Measurements from ENCODE around the gene RASGRF1.

Gene RASGRF1

GRCh38 chr15:78931439-78932257, 158.9 kb downstream of the RASGRF1 start:
- Histone ChIP-seq H3K4me3 (ENCODE audit: insufficient read depth in 1 of 2, low read depth in 1 of 2, low read length in 2 of 2) (no peak overlapping the region), H2BK12ac (ENCODE audit: low read length in 2 of 2) (no peak overlapping the region), H3K79me1 (replicated peaks; ENCODE audit: low read length, poor library complexity, severe bottlenecking) (no peaks in the 10 kb centered on the region), H3K14ac (ENCODE audit: low read length in 2 of 2) (no peak overlapping the region), H2AK5ac (ENCODE audit: low read length, severe bottlenecking) (no peak overlapping the region), H4K8ac (ENCODE audit: low read length) (no peak overlapping the region), H3K4me1 (ENCODE audit: control insufficient read depth, insufficient read depth, low read depth, low read length) (peaks cover 7% of the 10 kb centered on the region), H3K18ac (ENCODE audit: low read depth in 1 of 2, low read length in 2 of 2) (no peak overlapping the region), H2BK5ac (ENCODE audit: low read depth, low read length, poor library complexity, severe bottlenecking) (no peak overlapping the region), H3K4me2 (ENCODE audit: low read length, poor library complexity, severe bottlenecking) (no peak overlapping the region), H2AFZ (ENCODE audit: low read depth, low read length) (no peak overlapping the region), H3K36me3 (ENCODE audit: control insufficient read depth in 1 of 2, insufficient read depth in 2 of 2, low read depth in 1 of 2, low read length in 2 of 2) (peaks cover 13 to 14% of the 10 kb centered on the region in 2 experiments), H3K27ac (ENCODE audit: low read length, poor library complexity, severe bottlenecking) (no peak overlapping the region), H3K27me3 (ENCODE audit: control insufficient read depth in 1 of 2, insufficient read depth in 1 of 2, low read length in 2 of 2) (peaks cover 0 to 16% of the 10 kb centered on the region in 2 experiments), H3K23ac (ENCODE audit: low read length in 2 of 2) (no peak overlapping the region), H3K9me3 (ENCODE audit: control insufficient read depth, low read length) (no peaks in the 10 kb centered on the region), H2BK120ac (ENCODE audit: low read depth, low read length) (no peak overlapping the region), H2BK15ac (ENCODE audit: low read depth, poor library complexity, severe bottlenecking) (no peak overlapping the region), H3K4ac (ENCODE audit: low read depth in 1 of 2, low read length in 2 of 2) (no peak overlapping the region), H4K91ac (ENCODE audit: low read length) (no peak overlapping the region), H3K9ac (ENCODE audit: low read length) (no peak overlapping the region)
- 93% methylated on average over 20 of the region's 21 CpGs for WGBS
- no peak for DNase-seq

DNA sequence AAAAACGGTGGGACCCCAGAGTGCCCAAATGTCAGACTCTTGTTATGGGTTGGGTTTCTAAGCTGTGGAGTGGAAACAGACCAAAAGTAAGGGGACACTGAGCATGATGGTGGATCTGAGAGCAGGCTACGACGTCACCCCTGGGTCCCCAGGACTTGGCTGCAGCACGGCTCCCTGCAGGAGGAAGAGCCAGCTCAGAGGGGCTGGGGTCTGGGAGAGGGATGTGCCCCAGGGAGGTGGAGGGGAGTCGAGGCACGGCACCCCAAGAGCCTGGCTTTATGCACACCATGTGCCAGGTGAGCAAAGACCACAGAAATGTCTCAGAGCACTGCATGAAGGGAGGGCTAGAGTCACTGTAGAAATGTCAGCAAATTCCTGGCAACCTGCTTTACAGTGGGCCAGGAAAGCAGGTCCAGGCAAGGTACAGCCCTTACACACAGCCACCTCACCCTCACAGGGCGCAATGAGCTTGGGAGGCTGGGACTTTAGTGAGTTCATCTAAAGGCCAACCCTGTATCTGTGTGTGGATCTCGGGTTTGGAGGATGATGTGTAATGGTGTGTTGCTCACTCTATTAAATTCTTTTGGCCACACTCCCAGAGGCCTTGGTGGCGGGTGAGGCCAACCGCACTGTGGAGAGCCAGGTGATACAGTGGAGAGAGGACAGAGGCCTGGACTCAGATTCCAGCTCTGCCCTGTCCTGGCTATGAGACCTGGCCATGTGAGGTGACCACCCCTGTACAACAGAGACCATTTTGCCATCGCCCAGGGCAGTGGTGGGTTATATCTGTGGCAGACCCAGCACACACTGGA, 159.8 kb downstream of the RASGRF1 start:
- Histone ChIP-seq H2BK120ac (ENCODE audit: low read depth, low read length) (no peak overlapping the region), H3K27me3 (ENCODE audit: control insufficient read depth in 1 of 2, insufficient read depth in 1 of 2, low read length in 2 of 2) (peaks cover 0 to 16% of the 10 kb centered on the region in 2 experiments), H4K8ac (ENCODE audit: low read length) (no peak overlapping the region), H3K4me1 (ENCODE audit: control insufficient read depth, insufficient read depth, low read depth, low read length) (peaks cover 10% of the 10 kb centered on the region), H2BK15ac (ENCODE audit: low read depth, poor library complexity, severe bottlenecking) (no peak overlapping the region), H3K79me1 (replicated peaks; ENCODE audit: low read length, poor library complexity, severe bottlenecking) (no peaks in the 10 kb centered on the region), H3K14ac (ENCODE audit: low read length in 2 of 2) (no peak overlapping the region), H3K4me3 (ENCODE audit: insufficient read depth in 1 of 2, low read depth in 1 of 2, low read length in 2 of 2) (no peak overlapping the region), H2BK5ac (ENCODE audit: low read depth, low read length, poor library complexity, severe bottlenecking) (no peak overlapping the region), H2AK5ac (ENCODE audit: low read length, severe bottlenecking) (no peak overlapping the region), H2BK12ac (ENCODE audit: low read length in 2 of 2) (peak overlapping the region in 1 of 2 experiments; percentile 21), H3K18ac (ENCODE audit: low read depth in 1 of 2, low read length in 2 of 2) (peak overlapping the region; percentile 18 to 55), H3K9ac (ENCODE audit: low read length) (no peak overlapping the region), H3K9me3 (ENCODE audit: control insufficient read depth, low read length) (no peaks in the 10 kb centered on the region), H3K4ac (ENCODE audit: low read depth in 1 of 2, low read length in 2 of 2) (no peak overlapping the region), H3K4me2 (ENCODE audit: low read length, poor library complexity, severe bottlenecking) (no peak overlapping the region), H3K36me3 (ENCODE audit: control insufficient read depth in 1 of 2, insufficient read depth in 2 of 2, low read depth in 1 of 2, low read length in 2 of 2) (peaks cover 22 to 23% of the 10 kb centered on the region in 2 experiments), H4K91ac (ENCODE audit: low read length) (peak overlapping the region; percentile 18), H3K27ac (ENCODE audit: low read length, poor library complexity, severe bottlenecking) (no peak overlapping the region), H2AFZ (ENCODE audit: low read depth, low read length) (no peak overlapping the region), H3K23ac (ENCODE audit: low read length in 2 of 2) (no peak overlapping the region)
- 83% methylated on average over 10 of the region's 11 CpGs for WGBS
- peak; percentile 32 for DNase-seq

- WGBS: 92% methylated on average over 15 of the region's 16 CpGs
- peaks cover 0 to 16% of the 10 kb centered on the region in 2 experiments for H3K27me3 ChIP-seq (ENCODE audit: control insufficient read depth in 1 of 2, insufficient read depth in 1 of 2, low read length in 2 of 2)
- H3K14ac ChIP-seq (ENCODE audit: low read length in 2 of 2): no peak overlapping the region
Measured at GRCh38 chr15:78929536-78930264, 160.9 kb downstream of the RASGRF1 start.

More at GRCh38 chr15:78929536-78930264, 160.9 kb downstream of the RASGRF1 start:
- no peak overlapping the region for H3K4me3 ChIP-seq (ENCODE audit: insufficient read depth in 1 of 2, low read depth in 1 of 2, low read length in 2 of 2)
- H4K91ac ChIP-seq (ENCODE audit: low read length): no peak overlapping the region
- no peak overlapping the region for H3K18ac ChIP-seq (ENCODE audit: low read depth in 1 of 2, low read length in 2 of 2)
- H3K4me1 ChIP-seq (ENCODE audit: control insufficient read depth, insufficient read depth, low read depth, low read length): peaks cover 10% of the 10 kb centered on the region
- no peak overlapping the region for H3K27ac ChIP-seq (ENCODE audit: low read length, poor library complexity, severe bottlenecking)
- no peak overlapping the region for H2AFZ ChIP-seq (ENCODE audit: low read depth, low read length)
- no peak overlapping the region for H3K9ac ChIP-seq (ENCODE audit: low read length)
- H3K36me3 ChIP-seq (ENCODE audit: control insufficient read depth in 1 of 2, insufficient read depth in 2 of 2, low read depth in 1 of 2, low read length in 2 of 2): peaks cover 31 to 32% of the 10 kb centered on the region in 2 experiments
- H3K4ac ChIP-seq (ENCODE audit: low read depth in 1 of 2, low read length in 2 of 2): no peak overlapping the region
- H2BK12ac ChIP-seq (ENCODE audit: low read length in 2 of 2): peak overlapping the region in 1 of 2 experiments; percentile 37
- no peak overlapping the region for H2BK120ac ChIP-seq (ENCODE audit: low read depth, low read length)
- H3K4me2 ChIP-seq (ENCODE audit: low read length, poor library complexity, severe bottlenecking): no peak overlapping the region
- no peak for DNase-seq
- H3K9me3 ChIP-seq (ENCODE audit: control insufficient read depth, low read length): no peaks in the 10 kb centered on the region
- H3K23ac ChIP-seq (ENCODE audit: low read length in 2 of 2): no peak overlapping the region
- no peak overlapping the region for H2AK5ac ChIP-seq (ENCODE audit: low read length, severe bottlenecking)
- peaks cover 2% of the 10 kb centered on the region for H3K79me1 ChIP-seq (replicated peaks; ENCODE audit: low read length, poor library complexity, severe bottlenecking)
- no peak overlapping the region for H2BK15ac ChIP-seq (ENCODE audit: low read depth, poor library complexity, severe bottlenecking)
- no peak overlapping the region for H2BK5ac ChIP-seq (ENCODE audit: low read depth, low read length, poor library complexity, severe bottlenecking)
- no peak overlapping the region for H4K8ac ChIP-seq (ENCODE audit: low read length)
